HG02973 (cell line): ENCODE results near the gene ZFR.

Experiments used
- ATAC-seq: cut with Tn5 transposase; IDR thresholded peaks from one replicate; pipeline ENCODE4 v1.9.1; 2021; ENCODE audit warnings: moderate library complexity; ENCODE audit not compliant: unreplicated experiment

ZFR gene

DNA sequence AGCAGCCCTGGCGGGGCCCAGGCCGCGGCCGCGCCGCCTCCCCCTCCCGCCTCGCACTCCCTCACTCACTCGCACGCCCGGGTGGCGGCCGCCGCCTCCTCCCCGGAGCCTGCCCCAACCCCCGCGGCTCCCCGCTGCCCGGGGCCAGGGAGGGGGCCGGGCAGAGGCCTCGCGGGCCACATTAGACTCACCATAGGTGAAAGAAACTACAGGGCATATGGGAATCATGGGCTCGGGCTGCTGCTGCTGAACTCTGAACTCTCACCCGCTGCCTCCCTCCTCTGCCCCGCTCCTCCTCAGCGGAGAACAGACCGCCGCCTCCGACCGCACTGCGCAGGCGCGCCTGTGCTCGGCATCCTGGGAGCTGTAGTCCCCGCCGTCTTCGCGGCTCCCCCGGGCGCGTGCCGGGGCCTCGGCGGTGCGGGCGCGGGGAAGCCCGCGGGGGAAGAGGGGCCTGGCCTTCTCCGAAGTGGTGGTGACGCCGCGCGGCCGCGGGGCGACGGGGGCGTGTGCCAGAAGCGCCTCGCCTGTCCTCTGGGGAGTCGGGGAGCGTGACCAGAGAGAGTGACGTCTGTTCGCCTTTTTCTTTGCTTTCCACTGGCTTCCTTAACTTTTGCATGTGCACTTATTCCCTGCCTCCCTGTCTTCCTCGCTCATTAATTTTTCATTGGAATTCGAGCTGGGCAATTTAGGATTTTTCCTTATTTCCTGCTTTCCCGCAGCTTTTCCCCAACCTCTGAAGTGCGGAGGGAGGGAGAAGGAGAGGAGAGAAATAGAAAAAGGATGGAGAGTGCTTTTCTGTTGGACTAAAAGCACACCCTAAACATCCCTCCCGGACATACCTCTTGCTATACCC, at the start of gene ZFR:
ZFR (minus strand) TSS at position 310 of the 856 bp plus-strand sequence; CDS start at position 228, 82 bp downstream.
- peak; percentile 75 for ATAC-seq

DNA sequence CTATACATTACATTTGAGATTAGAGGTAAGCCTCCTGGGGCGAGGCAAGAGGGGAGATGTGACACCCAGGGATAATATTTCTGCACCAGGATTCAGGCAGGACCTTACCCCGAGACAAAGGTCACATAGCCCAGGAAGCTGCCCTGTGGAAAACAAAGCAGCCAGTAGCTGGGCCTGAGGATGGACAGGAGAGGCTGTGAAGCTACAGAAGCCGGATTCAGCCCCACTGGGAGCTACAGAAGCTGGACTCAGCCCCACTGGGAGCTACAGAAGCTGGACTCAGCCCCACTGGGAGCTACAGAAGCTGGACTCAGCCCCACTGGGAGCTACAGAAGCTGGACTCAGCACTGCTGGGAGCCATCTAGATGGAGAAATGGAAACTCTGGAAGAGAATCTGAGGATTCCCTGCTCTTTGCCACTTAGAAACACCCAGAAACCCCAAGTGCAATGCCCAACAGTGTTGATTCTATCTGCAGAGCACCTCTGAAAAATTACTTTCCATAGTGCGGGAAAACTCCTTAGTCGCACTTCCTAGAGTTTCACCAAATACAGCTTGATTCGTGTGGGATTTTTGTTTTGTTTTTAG, 46.5 kb upstream of the ZFR start:
- no peak for ATAC-seq

DNA sequence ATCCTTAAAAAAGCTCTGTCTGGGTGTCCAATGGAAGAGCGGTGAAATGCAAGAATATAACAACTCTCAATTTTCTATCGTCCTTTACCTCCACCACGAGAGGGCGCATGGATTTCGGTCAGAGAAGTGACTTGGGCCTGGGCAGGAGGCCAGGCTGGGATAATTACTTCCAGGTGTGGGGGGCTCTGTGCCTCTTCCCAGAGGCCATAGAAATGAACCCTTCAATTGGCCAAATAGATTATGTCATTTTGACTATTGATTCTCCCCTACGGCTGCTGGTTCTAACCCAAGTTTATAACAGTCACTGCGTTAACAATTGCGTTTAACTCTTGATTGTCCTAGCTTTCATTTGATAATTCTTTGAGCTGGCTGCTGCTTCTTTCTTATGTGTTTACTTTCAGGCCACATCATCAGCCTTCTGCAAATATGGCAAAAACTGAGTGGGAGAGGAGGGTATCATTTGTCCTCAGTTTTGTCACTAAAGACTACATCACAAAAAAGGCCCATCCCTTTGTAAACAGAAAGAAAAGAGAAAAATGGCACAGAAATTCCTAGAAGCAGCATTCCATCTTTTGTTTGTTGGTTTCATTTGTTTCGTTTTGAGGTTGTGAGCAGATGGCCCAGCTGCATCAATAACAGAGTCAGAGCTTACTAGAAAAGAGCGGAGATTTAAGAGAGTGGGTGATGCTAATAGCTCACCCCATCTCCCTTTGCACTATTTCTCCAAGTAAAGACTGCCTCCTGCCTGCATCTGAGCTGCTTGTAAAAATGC, 45.4 kb upstream of the ZFR start:
- ATAC-seq, result no peak

DNA sequence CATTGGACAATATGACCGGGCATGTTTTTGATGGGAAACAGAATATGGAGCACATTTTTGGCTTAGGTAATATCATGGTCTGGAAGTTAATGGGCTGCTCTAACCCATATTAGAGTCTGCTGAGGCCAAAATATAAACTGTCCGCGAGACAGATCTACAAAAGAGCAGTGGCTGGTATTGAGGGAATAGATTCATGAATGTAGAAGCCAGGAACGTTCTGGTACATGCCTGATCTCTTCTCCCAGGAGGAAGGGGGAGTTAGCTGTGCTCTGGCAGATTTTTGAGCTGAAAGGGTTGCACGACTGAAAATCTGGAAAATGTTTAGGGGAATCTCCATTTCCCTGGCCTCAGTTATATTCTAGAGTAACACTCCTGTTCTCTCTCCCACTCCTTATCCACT, 42.9 kb upstream of the ZFR start:
- ATAC-seq, result no peak

DNA sequence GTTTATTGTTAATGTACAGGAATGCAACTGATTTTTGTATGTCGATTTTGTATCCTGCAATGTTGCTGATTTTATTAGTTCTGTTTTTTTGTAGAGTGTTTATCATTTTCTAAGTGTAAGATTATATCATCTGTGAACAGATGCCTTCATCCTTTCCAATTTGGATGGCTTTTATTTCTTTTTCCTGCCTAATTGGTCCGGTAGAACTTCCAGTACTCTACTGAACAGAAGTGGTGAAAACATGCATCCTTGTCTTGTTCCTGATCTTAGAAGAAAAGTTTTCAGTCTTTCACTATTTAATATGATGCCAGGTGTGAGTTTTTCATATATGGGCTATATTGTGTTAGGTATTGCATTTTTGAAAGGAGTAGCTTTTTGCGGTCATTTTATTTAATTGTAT, 42.5 kb upstream of the ZFR start:
- ATAC-seq, result no peak

DNA sequence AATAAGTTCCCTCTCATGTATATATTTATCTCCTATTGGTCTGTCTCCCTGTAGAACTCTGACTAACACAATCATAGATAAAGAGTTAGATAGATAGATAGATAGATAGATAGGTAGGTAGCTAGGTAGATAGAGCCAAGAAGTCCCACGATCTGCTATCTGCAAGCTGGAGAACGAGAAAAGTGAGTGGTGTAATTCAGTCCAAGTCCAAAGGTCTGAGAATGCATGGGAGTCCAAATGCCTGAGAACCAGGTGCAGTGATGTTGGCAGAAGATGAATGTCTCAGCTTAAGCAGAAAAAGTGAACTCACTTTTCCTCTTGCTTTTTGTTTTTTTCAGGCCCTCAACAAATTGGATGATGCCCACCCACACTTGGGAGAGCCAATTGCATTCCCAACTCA, 37.7 kb upstream of the ZFR start:
- no peak for ATAC-seq

DNA sequence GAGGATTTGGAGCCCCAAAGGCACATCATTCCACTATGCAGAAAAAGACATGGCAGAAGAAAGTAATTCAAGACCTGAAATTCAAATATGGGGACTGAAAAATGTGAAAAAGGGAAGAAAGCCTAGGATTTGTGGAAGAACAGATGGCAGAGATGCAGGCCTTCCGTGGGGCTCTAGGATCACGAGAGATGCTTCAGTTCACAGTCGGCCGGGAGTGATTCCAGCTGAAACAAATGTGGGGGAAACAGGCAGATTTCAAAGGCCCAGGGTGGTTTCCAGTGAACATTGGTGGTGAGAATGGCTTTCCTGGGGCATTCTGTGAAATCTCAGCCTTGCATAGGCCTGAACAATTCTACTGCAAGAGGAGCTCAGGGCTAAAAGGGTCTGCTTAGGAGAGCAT, 34.6 kb upstream of the ZFR start:
- no peak for ATAC-seq

DNA sequence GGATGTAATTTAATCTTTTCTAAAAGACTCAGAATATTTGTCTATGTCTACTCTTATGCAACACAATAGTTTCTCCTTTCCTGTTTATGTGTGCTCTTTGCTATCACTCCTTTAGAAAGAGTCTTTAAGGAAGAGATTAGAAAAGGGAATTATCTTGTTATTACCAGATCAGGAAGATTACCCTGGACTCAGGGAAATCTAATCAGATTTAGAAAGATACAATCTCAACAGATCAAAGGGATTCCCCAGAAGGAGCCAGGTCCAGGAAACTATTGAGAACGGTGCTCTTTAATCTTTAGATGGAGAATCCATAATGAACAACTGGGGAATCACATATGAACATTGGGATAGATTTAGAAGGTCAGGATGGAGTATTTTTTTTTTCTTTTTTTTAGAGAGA, 32.4 kb upstream of the ZFR start:
- no peak for ATAC-seq

DNA sequence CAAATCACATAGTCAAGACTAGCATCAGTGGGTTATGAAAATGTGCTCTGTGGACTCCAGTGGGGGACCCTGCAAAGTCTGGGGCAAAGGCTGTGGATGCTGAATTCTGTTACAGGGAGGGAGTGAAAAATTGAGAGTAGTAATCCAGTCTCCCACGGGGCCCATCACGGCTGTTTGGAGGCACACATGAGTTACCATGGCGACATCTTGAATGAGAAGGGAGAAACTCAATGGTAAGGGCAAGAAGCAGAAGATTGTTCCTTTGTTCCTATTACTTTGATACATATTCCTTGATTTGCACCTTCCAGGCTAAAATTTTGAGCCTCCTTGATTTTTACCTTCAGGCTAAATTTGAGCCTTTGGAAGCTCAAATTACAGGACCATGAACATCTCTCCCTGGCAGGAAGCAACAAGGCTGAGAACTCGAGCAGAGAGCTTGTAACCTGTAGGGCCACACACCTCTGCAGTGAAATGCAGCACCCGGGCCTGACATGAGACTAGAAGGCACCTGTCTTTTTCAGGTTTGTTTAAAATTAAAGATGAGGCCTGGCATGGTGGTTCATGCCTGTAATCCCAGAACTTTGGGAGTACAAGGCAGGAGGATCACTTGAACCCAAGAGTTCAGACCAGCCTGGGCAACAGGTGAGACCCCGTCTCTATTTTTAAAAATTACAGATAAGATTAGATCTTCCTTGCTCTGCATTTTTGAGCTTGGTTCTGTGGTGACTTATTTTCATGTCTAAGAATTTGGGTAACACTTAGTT, 31.0 kb upstream of the ZFR start:
- no peak for ATAC-seq

DNA sequence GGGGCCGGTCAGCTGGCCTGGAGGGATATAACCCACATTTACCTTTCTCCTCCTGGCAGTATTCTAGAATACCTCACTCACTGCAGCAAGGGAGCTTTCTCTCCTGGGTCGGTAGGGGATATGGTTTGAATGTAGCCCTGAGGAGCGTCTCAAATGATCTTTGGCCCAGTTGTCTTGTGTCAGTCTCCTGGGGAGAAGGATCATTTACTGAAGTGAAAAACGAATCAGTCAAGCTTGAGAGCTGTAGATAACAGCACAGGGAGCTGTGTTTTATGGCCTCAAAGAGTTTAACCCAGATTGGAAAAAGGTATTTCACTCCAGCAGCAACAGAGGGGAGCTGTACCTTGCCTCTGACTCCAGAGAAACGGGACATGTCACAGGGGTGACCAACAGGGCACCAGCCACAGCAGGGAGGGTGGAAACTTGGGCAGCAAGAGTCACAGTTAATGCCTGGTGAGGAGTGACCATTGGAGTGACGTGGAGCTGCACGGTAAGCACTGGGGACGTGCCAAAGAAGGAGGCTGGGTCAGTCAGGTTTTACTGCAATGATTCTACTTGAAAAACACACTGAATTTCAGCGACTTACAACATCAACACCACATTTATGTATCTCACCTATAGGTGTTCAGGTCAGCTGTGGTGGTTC, 29.8 kb upstream of the ZFR start:
- ATAC-seq, result no peak

DNA sequence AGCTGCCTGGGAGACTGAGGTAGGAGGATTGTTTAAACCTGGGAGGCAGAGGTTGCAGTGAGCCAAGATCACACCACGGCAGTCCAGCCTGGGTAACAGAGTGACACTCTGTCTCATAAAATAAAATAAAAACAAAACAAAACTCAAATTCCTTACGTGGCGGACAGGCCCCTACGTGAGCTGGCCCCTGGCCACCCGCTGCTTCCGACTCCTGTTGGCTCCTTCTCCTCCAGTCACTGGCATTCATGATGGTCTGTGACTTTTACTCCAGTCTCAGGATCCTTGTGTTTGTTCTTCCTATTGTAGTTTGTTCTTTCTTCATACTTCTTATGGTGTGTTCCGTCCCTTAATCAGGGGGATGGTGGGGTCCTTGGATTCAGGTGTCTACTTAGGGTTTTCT, 28.5 kb upstream of the ZFR start:
- ATAC-seq, result no peak

DNA sequence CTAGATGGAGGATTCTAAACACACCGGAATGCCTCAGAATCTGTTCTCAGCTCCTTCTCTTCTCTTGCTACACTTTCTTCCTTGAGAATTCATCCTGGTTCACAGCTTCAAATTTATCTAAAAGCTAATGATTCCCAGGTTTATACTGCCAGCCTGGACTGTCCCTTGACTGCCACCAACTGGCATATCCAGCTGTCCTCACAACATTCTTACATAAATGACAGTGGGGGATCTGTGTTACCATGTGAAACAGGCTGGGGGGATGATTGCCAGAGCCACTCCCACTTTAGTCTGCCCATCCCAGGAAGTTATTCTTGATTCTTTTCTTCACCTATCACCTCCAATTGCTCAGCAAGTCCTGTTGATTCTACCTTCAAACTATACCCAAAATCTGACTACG, 27.2 kb upstream of the ZFR start:
- no peak for ATAC-seq

DNA sequence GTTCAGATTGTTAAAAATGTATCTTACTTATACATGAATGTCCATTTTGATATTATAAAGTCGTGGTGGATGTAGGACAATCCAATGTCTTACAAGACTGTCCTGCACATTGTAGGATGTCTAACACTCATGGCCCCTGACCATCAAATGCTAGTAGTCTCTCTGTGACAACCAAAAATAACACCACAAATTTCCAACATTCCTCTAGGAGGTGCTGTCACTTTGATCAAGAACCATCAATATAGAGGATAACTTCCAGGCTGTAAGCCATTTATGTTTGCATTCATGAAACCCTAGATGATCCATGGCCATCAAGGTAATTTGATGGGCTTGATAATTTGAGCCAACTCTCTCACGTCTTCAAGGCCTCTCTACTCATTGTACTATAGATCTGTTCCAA, 20.5 kb upstream of the ZFR start:
- no peak for ATAC-seq

DNA sequence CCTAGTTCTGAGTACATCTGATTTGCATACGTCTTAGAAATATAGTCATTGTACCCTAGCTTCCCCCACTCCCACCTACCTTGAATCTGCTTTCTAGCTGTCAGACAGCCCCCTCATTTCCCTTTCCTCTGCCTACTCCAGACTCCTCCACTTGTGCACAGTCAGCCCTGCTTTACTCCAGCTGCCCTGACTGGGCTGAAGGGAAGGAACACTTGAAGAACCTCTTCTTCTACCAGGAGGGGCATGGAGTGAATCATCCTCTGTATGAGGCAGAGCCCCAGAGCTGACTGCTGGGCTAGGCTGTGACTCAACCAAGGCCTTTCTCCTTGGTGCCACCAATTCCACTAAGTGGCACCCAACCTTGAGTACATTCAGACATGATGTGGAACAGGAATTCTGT, 18.1 kb upstream of the ZFR start:
- no peak for ATAC-seq

DNA sequence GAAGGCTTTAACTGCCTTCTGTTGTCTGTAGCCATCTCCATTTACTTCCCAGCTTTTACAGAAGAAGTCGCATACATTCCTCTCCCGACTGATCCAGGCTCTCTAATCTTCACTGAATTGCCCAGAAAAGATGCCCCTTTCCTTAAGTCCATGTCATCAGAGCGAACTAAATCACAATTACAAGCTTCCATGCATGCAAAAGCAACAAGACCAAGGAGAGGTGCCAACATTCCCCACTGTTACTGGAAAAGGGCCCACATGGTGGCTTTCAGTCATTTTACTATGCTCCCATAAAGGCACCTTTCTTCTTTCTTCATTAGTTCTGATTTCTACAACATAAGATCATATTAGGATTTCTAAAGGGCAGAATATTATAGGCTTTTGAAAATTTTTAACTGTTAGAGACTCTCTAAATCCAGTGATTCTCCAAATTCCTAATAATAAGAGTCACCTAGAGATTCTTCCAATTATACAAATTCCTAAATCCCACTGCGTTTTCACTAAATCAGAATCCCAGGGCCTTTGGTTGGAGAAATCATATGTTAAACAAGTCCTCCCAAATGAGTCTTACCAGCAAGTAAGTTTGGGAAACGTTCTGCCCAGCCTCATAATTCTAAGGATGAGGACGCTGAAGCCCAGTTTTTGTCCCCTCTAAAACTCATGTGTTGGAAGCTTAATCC, 17.0 kb upstream of the ZFR start:
- no peak for ATAC-seq

DNA sequence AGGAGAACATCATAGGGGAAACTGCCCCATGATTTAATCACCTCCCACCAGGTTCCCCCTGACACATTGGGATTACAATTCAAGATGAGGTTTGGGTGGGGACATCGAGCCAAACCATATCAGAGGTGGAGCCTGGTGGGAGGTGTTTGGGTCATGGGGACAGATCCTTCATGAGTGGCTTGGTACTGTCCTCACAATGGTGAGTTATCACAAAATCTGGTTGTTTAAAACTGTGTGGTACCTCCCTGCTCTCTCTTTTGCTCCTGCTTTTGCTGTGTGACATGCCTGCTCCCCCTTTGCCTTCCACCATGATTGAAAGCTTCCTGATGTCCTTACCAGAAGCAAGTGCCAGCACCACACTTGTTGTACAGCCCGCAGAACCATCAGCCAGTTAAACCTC, 16.2 kb upstream of the ZFR start:
- no peak for ATAC-seq

DNA sequence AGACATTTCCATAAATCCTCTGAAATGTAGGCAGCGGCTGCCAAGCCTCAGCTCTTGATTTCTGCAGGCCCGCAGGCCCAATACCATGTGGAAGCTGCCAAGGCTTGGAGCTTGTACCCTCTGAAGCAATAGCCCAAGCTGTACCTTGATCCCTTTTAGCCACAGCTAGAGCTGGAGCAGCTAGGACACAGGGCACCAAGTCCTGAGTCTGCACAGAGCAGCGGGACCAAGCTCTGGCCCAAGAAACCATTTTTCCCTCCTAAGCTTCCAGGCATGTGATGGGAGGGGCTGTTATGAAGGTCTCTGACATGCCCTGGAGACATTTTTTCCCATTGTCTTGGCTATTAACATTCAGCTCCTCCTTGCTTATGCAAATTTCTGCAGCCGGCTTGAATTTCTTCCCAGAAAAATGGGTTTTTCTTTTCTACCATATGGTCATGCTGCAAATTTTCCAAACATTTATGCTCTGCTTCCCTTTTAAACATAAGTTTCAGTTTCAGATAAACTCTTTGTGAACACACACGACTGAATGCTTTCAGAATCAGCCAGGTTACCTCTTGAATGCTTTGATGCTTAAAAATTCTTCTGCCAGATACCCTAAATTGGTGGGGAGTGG, 14.4 kb upstream of the ZFR start:
- no peak for ATAC-seq

DNA sequence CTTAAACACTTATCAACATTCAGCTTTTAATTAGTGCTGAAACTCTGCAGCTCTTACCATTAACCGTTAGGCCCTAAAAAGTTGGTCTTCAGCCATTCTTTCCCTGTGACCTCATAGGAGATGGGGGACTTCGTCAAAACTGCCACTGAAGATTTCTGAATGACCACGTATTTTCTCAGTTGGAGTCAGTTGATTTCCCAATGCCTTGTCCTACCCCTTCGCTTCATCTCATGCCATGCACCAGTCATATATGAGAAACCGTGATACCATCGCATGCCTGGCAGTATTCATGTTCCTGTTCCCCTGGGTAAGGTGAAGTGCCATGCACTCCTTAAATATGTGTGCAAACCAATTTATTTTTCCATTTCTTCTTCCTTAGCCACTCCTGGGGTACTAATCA, 10.8 kb upstream of the ZFR start:
- ATAC-seq, result no peak

DNA sequence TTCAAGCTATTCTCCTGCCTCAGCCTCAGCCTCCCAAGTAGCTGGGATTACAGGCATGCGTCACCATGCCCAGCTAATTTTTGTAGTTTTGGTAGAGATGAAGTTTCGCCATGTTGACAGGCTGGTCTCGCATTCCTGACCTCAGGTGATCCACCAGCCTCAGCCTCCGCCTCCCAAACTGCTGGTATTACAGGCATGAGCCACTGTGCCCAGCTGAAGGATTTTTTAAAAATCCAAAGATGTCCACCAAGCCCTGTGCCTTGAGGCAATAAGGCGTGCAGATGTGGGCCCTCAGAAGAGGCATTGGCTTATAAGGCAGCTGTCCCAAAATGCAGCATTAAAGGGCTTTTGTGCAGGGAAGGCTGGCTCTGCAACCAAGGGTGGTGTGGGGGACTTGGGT, 10.3 kb upstream of the ZFR start:
- no peak for ATAC-seq

DNA sequence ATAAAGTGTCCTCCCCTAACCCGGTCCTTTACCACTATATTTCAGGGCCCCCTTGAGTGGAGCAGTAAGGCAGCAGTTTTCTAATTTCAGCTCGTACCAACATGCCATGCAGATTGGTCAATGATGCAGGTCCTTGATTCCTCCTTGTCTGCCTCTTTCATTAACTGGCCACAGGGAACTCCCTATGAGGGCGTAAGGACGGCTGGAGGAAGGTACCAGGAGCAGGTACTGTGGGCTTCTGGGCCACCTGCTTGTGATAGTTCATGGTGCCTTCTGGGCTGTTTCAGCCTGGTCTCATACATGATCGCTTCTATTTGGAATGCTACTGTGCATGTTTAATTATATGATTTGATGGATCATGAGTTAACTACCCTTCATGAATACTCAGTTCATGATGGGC, 9.4 kb upstream of the ZFR start:
- ATAC-seq, result no peak
